SK-N-SH treated with all-trans-retinoic acid at 6 μM for 48 hours (cell line): ENCODE results near the gene TRIM17.

ENCODE experiments used
- ATAC-seq: fragments of 200-7000 bp; cut with Tn5 transposase; 3 replicates; pipeline ENCODE4 v1.9.1; 2020; ENCODE audit warnings: mild to moderate bottlenecking, moderate library complexity
- ARNTL ChIP-seq: fragments of 450-650 bp; formaldehyde crosslinking; IDR thresholded peaks from 2 replicates; pipeline ENCODE4 v1.5.0; 2020; ENCODE audit warnings: low read depth, mild to moderate bottlenecking, moderate library complexity, borderline replicate concordance
- BACH2 ChIP-seq: fragments of 250-450 bp; sonication (Bioruptor Pico); IDR thresholded peaks from 2 replicates; pipeline ENCODE4 v1.9.0; 2021; ENCODE audit warnings: mild to moderate bottlenecking, borderline replicate concordance
- CSDC2 ChIP-seq: fragments of 250-450 bp; sonication (Bioruptor Pico); IDR thresholded peaks from 2 replicates; pipeline ENCODE4 v1.5.0; 2020; ENCODE audit warnings: mild to moderate bottlenecking, moderate library complexity
- ESRRG ChIP-seq: fragments of 250-450 bp; sonication (Bioruptor Pico); IDR thresholded peaks from 2 replicates; pipeline ENCODE4 v1.6.1; 2021; ENCODE audit warnings: mild to moderate bottlenecking
- GLIS3 ChIP-seq: fragments of 250-450 bp; sonication (Bioruptor Pico); IDR thresholded peaks from 2 replicates; pipeline ENCODE4 v1.5.0; 2020; ENCODE audit warnings: mild to moderate bottlenecking, moderate library complexity
- ISL1 ChIP-seq: fragments of 250-450 bp; sonication (Bioruptor Pico); IDR thresholded peaks from 2 replicates; pipeline ENCODE4 v2.1.2; 2022; ENCODE audit warnings: mild to moderate bottlenecking, moderate library complexity
- OSR1 ChIP-seq: fragments of 250-450 bp; sonication (Bioruptor Pico); IDR thresholded peaks from 2 replicates; pipeline ENCODE4 v1.8.0; 2022; ENCODE audit warnings: moderate library complexity, mild to moderate bottlenecking, inconsistent platforms
- PPARA ChIP-seq: fragments of 250-450 bp; sonication (Bioruptor Pico); IDR thresholded peaks from 2 replicates; pipeline ENCODE4 v1.5.0; 2020; ENCODE audit warnings: mild to moderate bottlenecking, borderline replicate concordance
- SNAI2 ChIP-seq: fragments of 250-450 bp; sonication (Bioruptor Pico); IDR thresholded peaks from 2 replicates; pipeline ENCODE4 v1.5.0; 2020; ENCODE audit warnings: mild to moderate bottlenecking, moderate library complexity
- TCF4 ChIP-seq: fragments of 250-450 bp; sonication (Bioruptor Pico); IDR thresholded peaks from 2 replicates; pipeline ENCODE4 v1.8.0; 2021; ENCODE audit warnings: mild to moderate bottlenecking, moderate library complexity, borderline replicate concordance
- TOX ChIP-seq: fragments of 250-450 bp; sonication (Bioruptor Pico); IDR thresholded peaks from 2 replicates; pipeline ENCODE4 v1.8.0; 2021; ENCODE audit warnings: mild to moderate bottlenecking, moderate library complexity, borderline replicate concordance
- ZC3H10 ChIP-seq: fragments of 250-450 bp; sonication (Bioruptor Pico); IDR thresholded peaks from 2 replicates; pipeline ENCODE4 v1.5.1; 2021; ENCODE audit warnings: mild to moderate bottlenecking, moderate library complexity
- ZFP3 ChIP-seq: fragments of 250-450 bp; sonication (Bioruptor Pico); IDR thresholded peaks from 2 replicates; pipeline ENCODE4 v1.5.0; 2020; ENCODE audit warnings: mild to moderate bottlenecking, moderate library complexity
- ZFP30 ChIP-seq: fragments of 450-650 bp; formaldehyde crosslinking; IDR thresholded peaks from 2 replicates; pipeline ENCODE4 v1.5.0; 2022; ENCODE audit warnings: mild to moderate bottlenecking, moderate library complexity
- ZNF8 ChIP-seq: fragments of 450-650 bp; formaldehyde crosslinking; IDR thresholded peaks from 2 replicates; pipeline ENCODE4 v1.5.0; 2020; ENCODE audit warnings: mild to moderate bottlenecking, moderate library complexity
- TF ChIP-seq, protein P1 (sequence below): fragments of 250-450 bp; sonication (Bioruptor Pico); IDR thresholded peaks from 2 replicates; pipeline ENCODE4 v1.8.0; 2020; ENCODE audit warnings: mild to moderate bottlenecking, moderate library complexity, borderline replicate concordance
- TF ChIP-seq, protein P2 (sequence below): fragments of 250-450 bp; sonication (Bioruptor Pico); IDR thresholded peaks from 2 replicates; pipeline ENCODE4 v1.5.1; 2021; ENCODE audit warnings: mild to moderate bottlenecking, moderate library complexity
- TF ChIP-seq, protein P3 (sequence below): fragments of 250-450 bp; sonication (Bioruptor Pico); IDR thresholded peaks from 2 replicates; pipeline ENCODE4 v1.8.0; 2021; ENCODE audit warnings: low read depth, mild to moderate bottlenecking, moderate library complexity, borderline replicate concordance
- TF ChIP-seq, protein P4 (sequence below): fragments of 250-450 bp; sonication (Bioruptor Pico); IDR thresholded peaks from 2 replicates; pipeline ENCODE4 v1.5.0; 2020; ENCODE audit warnings: mild to moderate bottlenecking, moderate library complexity
- TF ChIP-seq, protein P5 (sequence below): fragments of 250-450 bp; sonication (Bioruptor Pico); IDR thresholded peaks from 2 replicates; pipeline ENCODE4 v1.5.1; 2020; ENCODE audit warnings: low read depth, mild to moderate bottlenecking, moderate library complexity

TRIM17 gene

DNA sequence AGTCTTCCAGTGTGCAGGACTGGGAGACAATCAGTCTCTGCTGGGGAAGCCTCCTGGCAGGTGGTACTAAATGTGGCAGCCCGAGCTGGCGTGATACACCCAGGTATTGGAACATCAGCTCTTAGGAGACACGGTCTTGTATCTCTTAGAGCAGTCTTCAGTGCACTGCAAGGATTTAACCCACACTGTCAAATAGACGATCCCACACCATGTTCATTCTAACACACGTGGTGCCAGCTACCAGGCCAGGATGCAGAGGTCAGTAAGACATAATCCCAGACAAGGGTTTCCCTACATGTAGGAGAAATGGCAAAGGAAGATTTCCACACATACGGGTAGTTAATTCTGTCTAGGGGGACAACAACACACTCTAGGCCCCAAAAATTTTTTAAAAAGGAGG is 18.7 kb downstream of the TRIM17 start:
- no peak for ATAC-seq
- TF ChIP-seq, protein P1, sequence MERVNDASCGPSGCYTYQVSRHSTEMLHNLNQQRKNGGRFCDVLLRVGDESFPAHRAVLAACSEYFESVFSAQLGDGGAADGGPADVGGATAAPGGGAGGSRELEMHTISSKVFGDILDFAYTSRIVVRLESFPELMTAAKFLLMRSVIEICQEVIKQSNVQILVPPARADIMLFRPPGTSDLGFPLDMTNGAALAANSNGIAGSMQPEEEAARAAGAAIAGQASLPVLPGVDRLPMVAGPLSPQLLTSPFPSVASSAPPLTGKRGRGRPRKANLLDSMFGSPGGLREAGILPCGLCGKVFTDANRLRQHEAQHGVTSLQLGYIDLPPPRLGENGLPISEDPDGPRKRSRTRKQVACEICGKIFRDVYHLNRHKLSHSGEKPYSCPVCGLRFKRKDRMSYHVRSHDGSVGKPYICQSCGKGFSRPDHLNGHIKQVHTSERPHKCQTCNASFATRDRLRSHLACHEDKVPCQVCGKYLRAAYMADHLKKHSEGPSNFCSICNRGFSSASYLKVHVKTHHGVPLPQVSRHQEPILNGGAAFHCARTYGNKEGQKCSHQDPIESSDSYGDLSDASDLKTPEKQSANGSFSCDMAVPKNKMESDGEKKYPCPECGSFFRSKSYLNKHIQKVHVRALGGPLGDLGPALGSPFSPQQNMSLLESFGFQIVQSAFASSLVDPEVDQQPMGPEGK (CRISPR knock-in tag): no peak
- TF ChIP-seq, all 23 proteins: peak for 0

DNA sequence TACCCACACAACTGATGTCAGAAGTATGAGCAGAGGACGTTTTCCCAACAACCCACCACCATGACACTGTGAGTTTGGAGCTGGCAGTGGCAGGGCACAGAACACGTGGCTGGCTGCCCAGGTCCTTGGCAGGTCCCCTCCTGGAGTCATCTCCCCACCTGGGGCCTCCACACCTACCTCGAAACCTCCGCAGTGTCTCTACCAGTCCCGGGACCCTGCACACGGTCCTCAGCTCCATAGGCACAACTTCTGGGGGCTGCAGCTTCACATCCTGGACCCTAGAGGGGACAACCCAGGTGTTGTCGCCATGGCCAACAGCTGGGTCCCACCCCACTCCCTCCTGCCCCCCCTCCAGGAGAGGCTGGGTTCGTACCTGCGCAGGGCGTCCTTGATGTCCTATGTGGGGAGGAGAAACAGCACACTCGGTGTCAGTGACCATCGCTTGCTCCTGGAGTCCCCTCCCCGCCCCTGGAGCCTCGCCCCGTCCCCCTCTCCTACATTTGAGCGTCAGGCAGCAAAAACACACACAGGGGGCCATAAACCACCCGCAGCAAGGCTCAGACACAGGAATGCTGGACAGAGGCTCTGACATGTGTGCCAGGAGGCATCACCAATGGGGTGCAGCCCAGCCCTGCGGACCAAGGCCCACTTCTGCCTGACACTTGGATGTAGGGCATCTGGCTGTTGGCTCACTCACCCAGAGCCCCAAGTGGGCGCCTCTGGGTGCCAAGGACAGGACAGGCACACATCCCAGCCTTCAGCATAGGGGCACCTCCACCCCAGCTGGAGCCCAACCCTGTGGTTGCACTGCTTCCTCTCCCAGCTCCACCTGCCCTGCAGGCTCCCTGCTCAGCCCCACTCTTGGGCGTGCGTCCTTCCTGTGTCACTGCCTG is 19.6 kb downstream of the TRIM17 start:
- ATAC-seq: no peak
- TF ChIP-seq ISL1 (CRISPR knock-in tag): no peak
- TF ChIP-seq PPARA (CRISPR knock-in tag): no peak
- TF ChIP-seq, protein P2, sequence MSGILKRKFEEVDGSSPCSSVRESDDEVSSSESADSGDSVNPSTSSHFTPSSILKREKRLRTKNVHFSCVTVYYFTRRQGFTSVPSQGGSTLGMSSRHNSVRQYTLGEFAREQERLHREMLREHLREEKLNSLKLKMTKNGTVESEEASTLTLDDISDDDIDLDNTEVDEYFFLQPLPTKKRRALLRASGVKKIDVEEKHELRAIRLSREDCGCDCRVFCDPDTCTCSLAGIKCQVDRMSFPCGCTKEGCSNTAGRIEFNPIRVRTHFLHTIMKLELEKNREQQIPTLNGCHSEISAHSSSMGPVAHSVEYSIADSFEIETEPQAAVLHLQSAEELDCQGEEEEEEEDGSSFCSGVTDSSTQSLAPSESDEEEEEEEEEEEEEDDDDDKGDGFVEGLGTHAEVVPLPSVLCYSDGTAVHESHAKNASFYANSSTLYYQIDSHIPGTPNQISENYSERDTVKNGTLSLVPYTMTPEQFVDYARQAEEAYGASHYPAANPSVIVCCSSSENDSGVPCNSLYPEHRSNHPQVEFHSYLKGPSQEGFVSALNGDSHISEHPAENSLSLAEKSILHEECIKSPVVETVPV (CRISPR knock-in tag): no peak
- TF ChIP-seq BACH2 (CRISPR knock-in tag): no peak
- TF ChIP-seq, protein P3, sequence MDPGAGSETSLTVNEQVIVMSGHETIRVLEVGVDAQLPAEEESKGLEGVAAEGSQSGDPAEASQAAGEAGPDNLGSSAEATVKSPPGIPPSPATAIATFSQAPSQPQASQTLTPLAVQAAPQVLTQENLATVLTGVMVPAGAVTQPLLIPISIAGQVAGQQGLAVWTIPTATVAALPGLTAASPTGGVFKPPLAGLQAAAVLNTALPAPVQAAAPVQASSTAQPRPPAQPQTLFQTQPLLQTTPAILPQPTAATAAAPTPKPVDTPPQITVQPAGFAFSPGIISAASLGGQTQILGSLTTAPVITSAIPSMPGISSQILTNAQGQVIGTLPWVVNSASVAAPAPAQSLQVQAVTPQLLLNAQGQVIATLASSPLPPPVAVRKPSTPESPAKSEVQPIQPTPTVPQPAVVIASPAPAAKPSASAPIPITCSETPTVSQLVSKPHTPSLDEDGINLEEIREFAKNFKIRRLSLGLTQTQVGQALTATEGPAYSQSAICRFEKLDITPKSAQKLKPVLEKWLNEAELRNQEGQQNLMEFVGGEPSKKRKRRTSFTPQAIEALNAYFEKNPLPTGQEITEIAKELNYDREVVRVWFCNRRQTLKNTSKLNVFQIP (CRISPR knock-in tag): no peak
- TF ChIP-seq, protein P4, sequence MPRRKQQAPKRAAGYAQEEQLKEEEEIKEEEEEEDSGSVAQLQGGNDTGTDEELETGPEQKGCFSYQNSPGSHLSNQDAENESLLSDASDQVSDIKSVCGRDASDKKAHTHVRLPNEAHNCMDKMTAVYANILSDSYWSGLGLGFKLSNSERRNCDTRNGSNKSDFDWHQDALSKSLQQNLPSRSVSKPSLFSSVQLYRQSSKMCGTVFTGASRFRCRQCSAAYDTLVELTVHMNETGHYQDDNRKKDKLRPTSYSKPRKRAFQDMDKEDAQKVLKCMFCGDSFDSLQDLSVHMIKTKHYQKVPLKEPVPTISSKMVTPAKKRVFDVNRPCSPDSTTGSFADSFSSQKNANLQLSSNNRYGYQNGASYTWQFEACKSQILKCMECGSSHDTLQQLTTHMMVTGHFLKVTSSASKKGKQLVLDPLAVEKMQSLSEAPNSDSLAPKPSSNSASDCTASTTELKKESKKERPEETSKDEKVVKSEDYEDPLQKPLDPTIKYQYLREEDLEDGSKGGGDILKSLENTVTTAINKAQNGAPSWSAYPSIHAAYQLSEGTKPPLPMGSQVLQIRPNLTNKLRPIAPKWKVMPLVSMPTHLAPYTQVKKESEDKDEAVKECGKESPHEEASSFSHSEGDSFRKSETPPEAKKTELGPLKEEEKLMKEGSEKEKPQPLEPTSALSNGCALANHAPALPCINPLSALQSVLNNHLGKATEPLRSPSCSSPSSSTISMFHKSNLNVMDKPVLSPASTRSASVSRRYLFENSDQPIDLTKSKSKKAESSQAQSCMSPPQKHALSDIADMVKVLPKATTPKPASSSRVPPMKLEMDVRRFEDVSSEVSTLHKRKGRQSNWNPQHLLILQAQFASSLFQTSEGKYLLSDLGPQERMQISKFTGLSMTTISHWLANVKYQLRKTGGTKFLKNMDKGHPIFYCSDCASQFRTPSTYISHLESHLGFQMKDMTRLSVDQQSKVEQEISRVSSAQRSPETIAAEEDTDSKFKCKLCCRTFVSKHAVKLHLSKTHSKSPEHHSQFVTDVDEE: no peak
- TF ChIP-seq, protein P1 (CRISPR knock-in tag): no peak
- TF ChIP-seq, protein P5, sequence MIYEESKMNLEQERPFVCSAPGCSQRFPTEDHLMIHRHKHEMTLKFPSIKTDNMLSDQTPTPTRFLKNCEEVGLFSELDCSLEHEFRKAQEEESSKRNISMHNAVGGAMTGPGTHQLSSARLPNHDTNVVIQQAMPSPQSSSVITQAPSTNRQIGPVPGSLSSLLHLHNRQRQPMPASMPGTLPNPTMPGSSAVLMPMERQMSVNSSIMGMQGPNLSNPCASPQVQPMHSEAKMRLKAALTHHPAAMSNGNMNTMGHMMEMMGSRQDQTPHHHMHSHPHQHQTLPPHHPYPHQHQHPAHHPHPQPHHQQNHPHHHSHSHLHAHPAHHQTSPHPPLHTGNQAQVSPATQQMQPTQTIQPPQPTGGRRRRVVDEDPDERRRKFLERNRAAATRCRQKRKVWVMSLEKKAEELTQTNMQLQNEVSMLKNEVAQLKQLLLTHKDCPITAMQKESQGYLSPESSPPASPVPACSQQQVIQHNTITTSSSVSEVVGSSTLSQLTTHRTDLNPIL (CRISPR knock-in tag): no peak
- no peak for TF ChIP-seq TOX (CRISPR knock-in tag)
- TF ChIP-seq ZFP30: no peak
- no peak for TF ChIP-seq OSR1 (CRISPR knock-in tag)
- TF ChIP-seq CSDC2 (CRISPR knock-in tag): no peak
- TF ChIP-seq ESRRG (CRISPR knock-in tag): no peak
- TF ChIP-seq ZNF8: no peak
- no peak for TF ChIP-seq TCF4
- TF ChIP-seq SNAI2 (CRISPR knock-in tag): no peak
- TF ChIP-seq ZC3H10 (CRISPR knock-in tag): no peak
- TF ChIP-seq ZFP3: no peak
- TF ChIP-seq GLIS3 (CRISPR knock-in tag): no peak
- no peak for TF ChIP-seq ARNTL
